ENCODE measurements around the gene IRGQ.

Gene IRGQ

DNA sequence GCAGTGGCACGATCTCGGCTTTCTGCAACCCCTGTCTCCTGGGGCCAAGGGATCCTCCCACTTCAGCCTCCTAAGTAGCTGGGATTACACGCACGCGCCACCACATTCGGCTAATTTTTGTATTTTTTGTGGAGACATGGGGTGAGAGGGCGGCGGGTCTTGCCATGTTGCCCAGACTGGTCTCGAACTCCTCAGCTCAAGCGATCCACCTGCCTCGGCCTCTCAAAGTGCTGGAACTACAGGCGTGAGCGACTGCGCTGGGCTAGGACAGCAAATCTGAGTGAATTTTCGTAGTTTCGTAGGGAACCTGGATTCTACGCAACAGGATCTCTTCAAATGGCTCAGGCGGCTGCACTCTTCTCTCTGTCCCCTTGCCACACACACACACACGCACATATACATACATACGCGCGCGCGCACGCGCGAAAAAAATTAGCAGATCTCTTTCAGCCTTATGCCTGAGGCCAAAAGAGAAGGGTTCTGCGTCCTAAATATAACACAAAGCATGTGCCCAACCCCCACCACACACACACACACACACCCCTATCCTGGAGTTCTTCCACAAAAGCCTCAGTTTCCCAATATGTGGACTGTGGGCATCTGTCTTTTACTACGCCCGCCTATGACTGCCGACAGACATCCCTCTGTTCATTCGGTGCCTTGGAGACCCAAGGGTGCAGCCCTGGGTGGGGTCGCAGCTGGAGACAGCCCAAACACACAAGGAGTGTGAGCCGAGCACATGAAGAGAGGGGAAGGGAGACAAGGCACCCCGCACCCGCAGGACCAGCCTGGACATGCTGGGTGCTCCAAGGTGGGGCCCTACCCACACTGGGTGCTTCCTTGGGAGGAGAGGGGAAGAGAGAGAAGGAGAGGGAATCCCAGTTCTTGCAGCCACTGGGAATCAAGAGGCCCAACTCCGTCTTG is 19.7 kb downstream of the IRGQ start:
- Histone ChIP-seq H3K27ac (ENCODE audit: low read length) (peak overlapping the region; percentile 86), H3K27me3 (ENCODE audit: control insufficient read depth, insufficient read depth, low read length) (no peaks in the 10 kb centered on the region), H3K9me3 (ENCODE audit: control insufficient read depth, low read depth, low read length) (no peaks in the 10 kb centered on the region), H3K9ac (ENCODE audit: low read length) (peak overlapping the region; percentile 69), H3K4me3 (ENCODE audit: low read length) (peak overlapping the region; percentile 52), H3K36me3 (ENCODE audit: control insufficient read depth, low read depth, low read length) (no peaks in the 10 kb centered on the region), H3K4me1 (ENCODE audit: control insufficient read depth, low read depth, low read length) (peaks cover 12% of the 10 kb centered on the region)

DNA sequence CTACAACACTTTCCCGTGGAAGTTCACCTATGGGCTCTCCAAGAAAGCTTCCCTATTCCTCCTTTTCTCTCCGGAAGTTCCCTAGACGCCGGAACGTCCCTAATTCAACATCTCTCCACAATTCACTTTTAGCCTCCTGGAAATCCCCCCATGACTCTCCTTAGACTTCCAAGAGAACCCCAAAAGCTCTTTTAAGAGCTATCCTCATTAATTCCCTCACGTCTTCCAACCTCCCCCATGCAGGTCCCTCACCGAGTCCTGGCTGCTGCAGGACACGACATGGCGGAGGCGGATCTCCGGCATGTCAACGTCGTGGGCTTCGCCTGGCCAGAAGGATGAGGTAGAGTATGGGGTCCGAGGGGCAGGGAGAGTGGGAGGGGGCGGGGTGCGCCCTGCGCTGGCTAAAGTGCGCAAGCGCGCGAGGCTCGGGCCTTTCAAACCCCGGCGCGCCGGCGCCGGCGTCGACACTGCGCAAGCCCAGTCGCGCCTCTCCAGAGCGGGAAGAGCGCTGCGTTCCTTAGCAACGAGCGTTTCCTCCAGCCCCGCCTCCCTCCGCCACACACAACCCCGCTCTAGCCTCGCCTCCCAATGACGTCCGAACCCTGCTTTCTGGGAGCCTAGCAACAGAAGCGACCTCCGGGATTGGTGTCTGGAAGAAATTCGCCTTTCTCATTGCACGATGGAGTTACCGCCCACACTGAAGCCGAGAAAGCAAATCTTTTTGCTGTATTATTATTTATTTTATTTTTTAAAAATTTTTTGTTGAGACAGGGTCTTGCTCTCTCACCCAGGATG is 20.6 kb downstream of the IRGQ start, which contains the start of the genes PINLYP and XRCC1:
Gene PINLYP, plus strand, starts transcription at position 646 of the 795 bp plus-strand sequence. CDS start 1,391 bp downstream, outside the sequence.
Gene XRCC1, minus strand, starts transcription at position 372 of the 795 bp plus-strand sequence. Its CDS starts 69 bp downstream, at position 303.
- Histone ChIP-seq H3K9ac (ENCODE audit: low read length) (peak within 1 kb of the TSS; percentile 95), H3K9me3 (ENCODE audit: control insufficient read depth, low read depth, low read length) (no peaks in the 10 kb centered on the region), H3K27ac (ENCODE audit: low read length) (peak within 1 kb of the TSS; percentile 86), H3K27me3 (ENCODE audit: control insufficient read depth, insufficient read depth, low read length) (no peaks in the 10 kb centered on the region), H3K36me3 (ENCODE audit: control insufficient read depth, low read depth, low read length) (no peaks in the 10 kb centered on the region), H3K4me3 (ENCODE audit: low read length) (peak within 1 kb of the TSS; percentile 99), H3K4me1 (ENCODE audit: control insufficient read depth, low read depth, low read length) (peaks cover 9% of the 10 kb centered on the region)

DNA sequence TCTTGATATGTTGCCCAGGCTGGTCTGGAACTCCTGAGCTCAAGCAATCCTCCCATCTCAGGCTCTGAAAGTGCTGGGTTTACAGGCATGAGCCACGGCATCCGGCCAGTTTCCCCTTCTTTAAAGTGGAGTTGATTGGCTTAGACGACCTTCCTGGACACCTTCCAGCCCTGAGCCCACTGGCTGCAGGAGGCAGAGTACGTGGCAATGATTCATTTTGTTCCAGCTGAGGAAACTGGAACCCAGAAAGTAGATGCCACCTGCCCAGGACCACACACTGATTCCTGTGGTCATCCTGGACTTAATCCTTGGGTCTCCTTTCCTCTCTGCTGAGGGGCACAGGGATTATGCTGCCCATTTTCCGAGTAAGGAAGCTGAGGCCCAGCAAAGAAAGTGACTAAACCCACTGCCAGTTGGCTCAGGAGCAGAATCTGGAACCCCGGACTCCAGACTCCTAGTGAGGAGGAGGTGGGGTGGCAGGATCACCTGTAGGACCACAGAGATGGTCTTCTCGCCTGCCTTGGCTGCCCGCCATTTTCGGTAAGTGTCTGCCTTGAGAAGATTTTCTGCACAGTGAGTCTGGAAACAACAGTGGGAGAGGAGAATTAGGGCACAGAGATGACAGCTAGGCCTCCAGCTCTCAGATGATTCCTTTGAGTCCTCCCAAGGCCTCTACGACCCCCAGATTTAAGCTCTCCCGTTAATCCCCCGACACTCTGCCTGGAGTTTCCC is 21.3 kb downstream of the IRGQ start:
- Histone ChIP-seq H3K4me1 (ENCODE audit: control insufficient read depth, low read depth, low read length) (peaks cover 9% of the 10 kb centered on the region), H3K36me3 (ENCODE audit: control insufficient read depth, low read depth, low read length) (no peaks in the 10 kb centered on the region), H3K4me3 (ENCODE audit: low read length) (peak overlapping the region; percentile 99), H3K27me3 (ENCODE audit: control insufficient read depth, insufficient read depth, low read length) (no peaks in the 10 kb centered on the region), H3K9me3 (ENCODE audit: control insufficient read depth, low read depth, low read length) (no peaks in the 10 kb centered on the region), H3K27ac (ENCODE audit: low read length) (peak overlapping the region; percentile 82), H3K9ac (ENCODE audit: low read length) (peak overlapping the region; percentile 95)

DNA sequence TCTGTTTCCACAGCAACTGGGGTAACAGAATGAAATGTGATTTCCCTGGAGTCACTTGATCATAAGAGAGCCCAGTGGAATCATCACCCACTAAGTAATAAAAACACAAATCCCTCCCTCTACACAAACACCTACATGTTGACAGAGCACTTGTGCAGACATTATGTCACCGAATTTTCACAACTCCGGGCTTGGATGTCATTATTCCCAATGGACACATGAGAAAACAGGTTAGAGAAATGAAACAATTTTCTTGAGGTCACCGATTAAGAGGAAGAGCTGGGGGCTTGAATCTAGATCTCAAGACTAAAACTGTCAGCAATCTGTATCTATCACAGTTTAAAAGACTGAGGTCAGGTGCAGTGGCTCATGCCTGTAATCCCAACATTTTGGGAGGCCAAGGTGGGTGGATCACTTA is 23.8 kb downstream of the IRGQ start:
- Histone ChIP-seq H3K36me3 (ENCODE audit: control insufficient read depth, low read depth, low read length) (no peaks in the 10 kb centered on the region), H3K27ac (ENCODE audit: low read length) (no peak overlapping the region), H3K9ac (ENCODE audit: low read length) (no peak overlapping the region), H3K4me3 (ENCODE audit: low read length) (no peak overlapping the region), H3K27me3 (ENCODE audit: control insufficient read depth, insufficient read depth, low read length) (no peaks in the 10 kb centered on the region), H3K4me1 (ENCODE audit: control insufficient read depth, low read depth, low read length) (peaks cover 9% of the 10 kb centered on the region), H3K9me3 (ENCODE audit: control insufficient read depth, low read depth, low read length) (no peaks in the 10 kb centered on the region)

DNA sequence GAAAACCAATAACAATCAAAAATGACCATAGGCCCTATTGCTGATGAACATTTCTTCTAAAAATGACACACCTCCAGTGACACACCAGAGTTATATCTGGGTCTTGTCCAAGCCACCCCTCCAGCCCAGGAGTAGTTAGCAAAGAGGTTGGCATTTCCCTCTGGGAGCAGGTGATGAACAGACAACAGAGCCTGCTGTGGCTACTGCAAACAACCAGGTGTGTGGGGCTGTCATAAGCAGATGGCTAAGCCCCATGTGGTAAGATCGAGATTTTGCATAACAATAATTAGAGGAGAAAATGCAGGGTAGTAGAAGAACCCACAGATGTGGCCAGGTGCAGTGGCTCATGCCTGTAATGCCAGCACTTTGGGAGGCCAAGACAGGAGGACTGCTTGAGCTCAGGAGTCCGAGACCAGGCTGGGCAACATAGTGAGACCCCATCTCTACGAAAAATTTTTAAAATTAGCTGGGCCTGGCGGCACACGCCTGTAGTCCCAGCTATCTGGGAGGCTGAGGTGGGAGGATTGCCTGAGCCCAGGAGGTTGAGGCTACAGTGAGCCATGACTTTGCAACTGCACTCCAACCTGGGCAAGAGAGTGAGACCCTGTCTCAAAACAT is 25.7 kb downstream of the IRGQ start:
- H3K27me3 ChIP-seq (ENCODE audit: control insufficient read depth, insufficient read depth, low read length) = no peaks in the 10 kb centered on the region
- H3K9ac ChIP-seq (ENCODE audit: low read length) = no peak overlapping the region
- peaks cover 3% of the 10 kb centered on the region for H3K4me1 ChIP-seq (ENCODE audit: control insufficient read depth, low read depth, low read length)
- no peak overlapping the region for H3K4me3 ChIP-seq (ENCODE audit: low read length)
- no peaks in the 10 kb centered on the region for H3K36me3 ChIP-seq (ENCODE audit: control insufficient read depth, low read depth, low read length)
- no peak overlapping the region for H3K27ac ChIP-seq (ENCODE audit: low read length)
- no peaks in the 10 kb centered on the region for H3K9me3 ChIP-seq (ENCODE audit: control insufficient read depth, low read depth, low read length)

DNA sequence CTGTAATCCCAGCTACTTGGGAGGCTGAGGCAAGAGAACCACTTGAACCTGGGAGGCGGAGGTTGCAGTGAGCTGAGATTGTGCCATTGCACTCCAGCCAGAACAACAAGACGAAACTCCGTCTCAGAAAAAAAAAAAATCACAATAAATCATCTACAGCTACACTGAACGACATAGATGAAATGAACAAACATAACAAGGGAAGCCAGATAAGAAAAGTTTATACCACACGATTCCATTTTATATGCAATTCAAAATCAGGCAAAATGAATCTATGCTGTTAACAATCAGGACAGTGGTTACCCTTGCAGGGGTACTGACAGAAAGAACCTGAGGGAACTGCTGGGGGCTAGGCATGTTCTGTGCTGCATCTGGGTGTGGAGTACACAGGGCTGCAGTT is 26.3 kb downstream of the IRGQ start:
- H3K9ac ChIP-seq (ENCODE audit: low read length) = no peak overlapping the region

DNA sequence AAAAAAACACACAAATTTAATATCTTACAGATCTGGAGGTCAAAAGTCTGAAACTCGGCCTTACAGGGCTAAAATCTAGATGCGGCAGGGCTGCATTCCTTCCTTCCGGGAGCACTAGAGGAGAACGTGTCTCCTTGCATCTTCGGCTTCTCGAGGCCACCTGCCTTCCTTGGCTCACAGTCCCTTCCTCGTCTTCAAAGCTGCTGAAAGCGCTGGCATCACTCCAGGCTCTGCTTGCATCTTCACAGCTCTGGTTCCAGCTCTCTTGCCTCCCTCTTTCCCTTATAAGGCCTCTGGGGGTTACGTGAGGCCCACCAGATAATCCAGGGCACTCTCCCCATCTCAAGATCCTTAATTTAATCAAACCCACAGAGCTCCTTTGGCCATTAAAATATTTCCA is 31.1 kb downstream of the IRGQ start:
- Histone ChIP-seq H3K9me3 (ENCODE audit: control insufficient read depth, low read depth, low read length) (no peaks in the 10 kb centered on the region), H3K4me3 (ENCODE audit: low read length) (no peak overlapping the region), H3K9ac (ENCODE audit: low read length) (no peak overlapping the region), H3K36me3 (ENCODE audit: control insufficient read depth, low read depth, low read length) (peaks cover 3% of the 10 kb centered on the region), H3K27ac (ENCODE audit: low read length) (no peak overlapping the region), H3K4me1 (ENCODE audit: control insufficient read depth, low read depth, low read length) (no peaks in the 10 kb centered on the region), H3K27me3 (ENCODE audit: control insufficient read depth, insufficient read depth, low read length) (no peaks in the 10 kb centered on the region)

More for the DNA sequence above, 26.3 kb downstream of the IRGQ start:
- no peaks in the 10 kb centered on the region for H3K36me3 ChIP-seq (ENCODE audit: control insufficient read depth, low read depth, low read length)
- H3K27me3 ChIP-seq (ENCODE audit: control insufficient read depth, insufficient read depth, low read length) = no peaks in the 10 kb centered on the region
- no peaks in the 10 kb centered on the region for H3K9me3 ChIP-seq (ENCODE audit: control insufficient read depth, low read depth, low read length)
- H3K27ac ChIP-seq (ENCODE audit: low read length) = no peak overlapping the region
- no peak overlapping the region for H3K4me3 ChIP-seq (ENCODE audit: low read length)
- H3K4me1 ChIP-seq (ENCODE audit: control insufficient read depth, low read depth, low read length) = peaks cover 2% of the 10 kb centered on the region

DNA sequence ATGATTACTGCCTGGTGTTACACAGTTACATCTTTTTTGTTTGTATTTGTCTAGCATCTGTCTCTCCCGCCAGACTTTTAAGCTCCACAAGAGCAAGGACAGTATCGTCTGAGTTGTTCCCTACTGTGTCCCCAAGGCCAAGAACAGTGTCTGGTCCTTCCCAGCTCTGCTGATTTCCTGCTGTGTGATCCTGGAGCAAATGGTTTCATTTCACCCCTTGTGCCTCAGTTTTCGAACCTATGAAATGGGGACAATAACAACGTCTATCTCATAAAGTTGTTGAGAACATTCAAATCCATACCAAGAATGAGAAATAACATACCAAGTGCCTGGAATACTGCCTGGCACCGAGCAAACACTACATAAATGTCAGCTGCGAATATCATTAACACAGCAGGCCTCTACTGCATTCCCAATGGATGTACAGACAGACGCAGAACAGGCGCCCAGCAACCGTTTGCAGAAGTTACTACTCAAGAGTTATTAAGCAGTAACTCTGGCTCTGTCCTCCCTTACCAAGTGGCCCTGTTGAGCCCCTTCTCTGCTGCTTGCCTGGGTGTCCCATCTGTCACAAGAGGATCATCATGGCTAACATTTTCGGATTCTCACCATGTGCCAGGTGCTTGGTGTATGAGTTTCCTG is 32.0 kb downstream of the IRGQ start:
- H3K9ac ChIP-seq (ENCODE audit: low read length) = no peak overlapping the region
- no peak overlapping the region for H3K27ac ChIP-seq (ENCODE audit: low read length)
- no peak overlapping the region for H3K4me3 ChIP-seq (ENCODE audit: low read length)
- H3K27me3 ChIP-seq (ENCODE audit: control insufficient read depth, insufficient read depth, low read length) = no peaks in the 10 kb centered on the region
- H3K9me3 ChIP-seq (ENCODE audit: control insufficient read depth, low read depth, low read length) = no peaks in the 10 kb centered on the region
- H3K4me1 ChIP-seq (ENCODE audit: control insufficient read depth, low read depth, low read length) = no peaks in the 10 kb centered on the region
- peaks cover 3% of the 10 kb centered on the region for H3K36me3 ChIP-seq (ENCODE audit: control insufficient read depth, low read depth, low read length)

DNA sequence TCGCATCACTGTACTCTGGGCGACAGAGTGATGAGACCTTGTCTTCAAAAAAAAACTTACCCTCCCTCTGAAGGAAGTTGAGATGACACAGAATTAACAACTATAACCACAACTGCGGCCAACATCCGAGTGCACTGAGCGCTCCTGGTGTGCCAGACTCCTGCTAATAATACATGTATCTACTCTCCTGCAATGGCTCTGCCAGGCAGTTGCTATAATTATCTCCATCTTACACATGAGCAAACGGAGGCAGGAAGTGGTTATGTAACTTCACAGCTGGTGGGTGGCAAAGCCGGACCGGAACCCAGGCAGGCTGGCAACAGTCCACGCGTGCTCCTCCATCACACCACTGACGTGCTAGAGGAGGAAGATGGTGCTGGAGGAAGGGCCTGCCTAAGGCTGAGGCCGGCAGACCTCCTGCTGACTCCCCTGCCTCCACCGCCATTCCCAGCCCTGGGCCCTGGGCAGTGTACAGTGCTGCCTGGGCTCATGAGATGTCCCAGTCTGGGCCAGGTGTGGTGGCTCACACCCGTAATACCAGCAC is 33.2 kb downstream of the IRGQ start:
- no peak overlapping the region for H3K4me3 ChIP-seq (ENCODE audit: low read length)
- H3K36me3 ChIP-seq (ENCODE audit: control insufficient read depth, low read depth, low read length) = peaks cover 6% of the 10 kb centered on the region
- H3K27me3 ChIP-seq (ENCODE audit: control insufficient read depth, insufficient read depth, low read length) = no peaks in the 10 kb centered on the region
- H3K9me3 ChIP-seq (ENCODE audit: control insufficient read depth, low read depth, low read length) = no peaks in the 10 kb centered on the region
- H3K4me1 ChIP-seq (ENCODE audit: control insufficient read depth, low read depth, low read length) = no peaks in the 10 kb centered on the region
- no peak overlapping the region for H3K9ac ChIP-seq (ENCODE audit: low read length)
- H3K27ac ChIP-seq (ENCODE audit: low read length) = no peak overlapping the region

DNA sequence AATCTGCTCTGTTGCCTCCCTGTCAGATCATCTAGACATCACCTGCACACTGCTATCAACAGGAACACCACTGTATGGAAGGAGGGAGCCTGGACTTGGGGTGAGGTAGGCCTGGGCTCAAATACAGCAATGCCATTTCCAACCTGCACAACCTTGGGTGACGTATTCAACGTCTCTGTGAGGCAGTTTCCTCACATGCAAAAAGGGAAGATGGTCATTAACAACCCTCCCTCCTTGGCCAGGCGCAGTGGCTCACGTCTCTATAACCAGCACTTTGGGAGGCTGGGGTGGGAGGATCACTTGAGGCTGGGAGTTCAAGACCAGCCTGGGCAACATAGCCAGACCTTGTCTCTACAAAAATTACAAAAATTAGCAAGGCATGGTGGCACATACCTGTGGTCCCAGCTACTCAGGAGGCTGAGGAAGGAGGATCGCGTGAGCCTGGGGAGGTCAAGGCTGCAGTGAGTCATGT is 33.7 kb downstream of the IRGQ start:
- Histone ChIP-seq H3K4me1 (ENCODE audit: control insufficient read depth, low read depth, low read length) (no peaks in the 10 kb centered on the region), H3K9me3 (ENCODE audit: control insufficient read depth, low read depth, low read length) (no peaks in the 10 kb centered on the region), H3K4me3 (ENCODE audit: low read length) (no peak overlapping the region), H3K27ac (ENCODE audit: low read length) (no peak overlapping the region), H3K27me3 (ENCODE audit: control insufficient read depth, insufficient read depth, low read length) (no peaks in the 10 kb centered on the region), H3K36me3 (ENCODE audit: control insufficient read depth, low read depth, low read length) (peaks cover 7% of the 10 kb centered on the region), H3K9ac (ENCODE audit: low read length) (no peak overlapping the region)
